Endodermal cell (in vitro differentiated cells): Measurements from ENCODE around the gene PELI2. TPM values are rescaled to one million over a fixed set of nuclear protein-coding genes. Genes with fewer than 3 reads are reported as not detected.

Source experiments
- DNase-seq: peaks from one replicate; pipeline ENCODE4 v3.0.0-alpha.2; 2017
- H3K27ac ChIP-seq: 2 replicates; pipeline ENCODE4 v1.5.1; 2013; ENCODE audit warnings: mild to moderate bottlenecking, low read depth, low read length, moderate library complexity
- H3K27me3 ChIP-seq: 2 replicates; pipeline ENCODE4 v1.6.1; 2013; ENCODE audit warnings: mild to moderate bottlenecking, low read length, moderate library complexity; ENCODE audit not compliant: insufficient read depth, control insufficient read depth, poor library complexity, severe bottlenecking
- H3K36me3 ChIP-seq: 2 replicates; pipeline ENCODE4 v1.7.0; 2013; ENCODE audit warnings: mild to moderate bottlenecking, low read length, moderate library complexity; ENCODE audit not compliant: control insufficient read depth, insufficient read depth
- H3K4me1 ChIP-seq: one replicate; pipeline ENCODE4 v1.7.0; 2013; ENCODE audit warnings: low read length; ENCODE audit not compliant: control insufficient read depth, insufficient read depth
- H3K4me3 ChIP-seq: 2 replicates; pipeline ENCODE4 v1.5.1; 2013; ENCODE audit warnings: mild to moderate bottlenecking, low read length, moderate library complexity
- H3K9ac ChIP-seq: 2 replicates; pipeline ENCODE4 v1.6.1; 2013; ENCODE audit warnings: mild to moderate bottlenecking, low read length, moderate library complexity; ENCODE audit not compliant: poor library complexity, severe bottlenecking; ENCODE audit errors: extremely low read depth
- H3K9me3 ChIP-seq: 2 replicates; pipeline ENCODE4 v1.6.1; 2013; ENCODE audit warnings: mild to moderate bottlenecking, low read length, moderate library complexity; ENCODE audit not compliant: control insufficient read depth
- H3K27ac Mint-ChIP-seq: 2 replicates; pipeline ENCODE4 v1.8.0; 2020; ENCODE audit warnings: mixed read lengths
- H3K27me3 Mint-ChIP-seq: 2 replicates; pipeline ENCODE4 v1.8.0; 2021; ENCODE audit warnings: mild to moderate bottlenecking, mixed read lengths; ENCODE audit not compliant: insufficient read depth
- H3K36me3 Mint-ChIP-seq: 2 replicates; pipeline ENCODE4 v1.8.0; 2020; ENCODE audit warnings: low read depth, mixed read lengths
- H3K4me1 Mint-ChIP-seq: 2 replicates; pipeline ENCODE4 v1.8.0; 2020; ENCODE audit warnings: mixed read lengths
- H3K4me3 Mint-ChIP-seq: 2 replicates; pipeline ENCODE4 v1.8.0; 2020; ENCODE audit warnings: mild to moderate bottlenecking, moderate library complexity, mixed read lengths
- H3K9me3 Mint-ChIP-seq: 2 replicates; pipeline ENCODE4 v1.8.0; 2020; ENCODE audit warnings: mild to moderate bottlenecking, mixed read lengths
- WGBS, 2 experiments: methylation state at CpG; one replicate each; pipeline versions ENCODE4 v1.1.5 to v1.1.7; 2013; ENCODE audit warnings: missing lambda C conversion rate in 2 of 2, mixed read lengths in 1 of 2; ENCODE audit not compliant: insufficient coverage in 1 of 2, insufficient read length in 1 of 2; 5-methylcytosine and 5-hydroxymethylcytosine counted together
- total RNA-seq, 2 donors: library from RNA; stranded (reverse); fragmentation: NEBNext Ultra II Directional in 1 of 2; extraction: Animal tissue kit (Norgen Biotek cat#: 25700) in 1 of 2; gene quantifications; 2 replicates in 1 of 2; 3 replicates in 1 of 2; pipeline ENCODE4 v1.2.1, GENCODE V29; 2021
- TF ChIP-seq, protein P1 (sequence below): fragments of 200-600 bp; sonication (generic); conservative IDR thresholded peaks from 2 replicates; pipeline ENCODE4 v1.5.0; 2021; ENCODE audit warnings: antibody characterized with exemption, mild to moderate bottlenecking

PELI2 gene
- total RNA-seq, 2 donors from 2014 or later = 5.9 to 8.1 TPM

DNA sequence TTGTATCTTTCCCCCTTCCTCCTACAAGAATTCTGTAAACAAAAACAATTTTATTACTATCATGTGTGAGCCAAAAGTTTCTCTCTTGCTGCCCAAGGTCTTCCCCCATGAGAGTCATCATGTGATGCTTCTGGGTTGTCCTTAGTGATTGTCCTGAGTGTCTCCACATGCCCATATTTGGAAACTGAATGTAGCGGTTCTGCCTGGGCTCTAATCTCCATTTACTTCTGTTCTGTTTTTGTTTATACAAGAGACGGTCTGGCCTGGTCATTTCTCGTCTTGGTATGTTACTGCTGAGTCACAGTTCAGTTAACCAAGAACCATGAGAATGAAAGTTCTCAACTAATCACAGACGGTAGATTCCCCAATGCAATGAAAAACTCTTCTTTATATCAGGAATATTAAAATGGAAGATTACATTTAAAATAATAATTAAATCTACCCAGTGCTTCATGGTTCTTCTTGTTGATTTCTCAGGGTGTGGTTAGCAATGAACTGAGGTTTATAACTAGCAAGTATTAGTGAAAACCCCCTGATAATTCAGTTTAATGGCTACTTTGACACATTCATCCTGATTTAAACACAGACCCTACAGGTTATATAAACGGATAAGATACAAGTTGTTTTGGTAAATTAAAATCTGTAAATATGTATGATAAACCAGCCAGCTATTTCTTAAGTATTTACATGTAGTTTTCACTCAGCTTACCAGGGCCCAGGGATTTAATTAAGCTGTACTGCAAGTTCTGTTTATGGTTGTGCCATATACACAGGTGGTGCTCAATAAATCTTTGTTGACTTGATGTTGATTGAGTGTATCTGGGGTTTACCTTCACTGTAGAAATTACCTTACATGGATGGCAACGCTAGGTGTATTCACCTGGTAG is 81.1 kb downstream of the PELI2 start:
- WGBS, 2 experiments = 90% methylated on average over 4 to 5 of the region's 6 CpGs
- H3K4me1 ChIP-seq = no peaks in the 10 kb centered on the region
- no peak for DNase-seq
- no peaks in the 10 kb centered on the region for H3K36me3 Mint-ChIP-seq
- no peak overlapping the region for H3K4me3 ChIP-seq
- H3K4me3 Mint-ChIP-seq = no peak overlapping the region
- H3K27ac ChIP-seq = no peak overlapping the region
- peaks cover 6% of the 10 kb centered on the region for H3K9me3 ChIP-seq
- H3K9ac ChIP-seq = no peak overlapping the region
- no peak overlapping the region for H3K27ac Mint-ChIP-seq
- TF ChIP-seq, protein P1, sequence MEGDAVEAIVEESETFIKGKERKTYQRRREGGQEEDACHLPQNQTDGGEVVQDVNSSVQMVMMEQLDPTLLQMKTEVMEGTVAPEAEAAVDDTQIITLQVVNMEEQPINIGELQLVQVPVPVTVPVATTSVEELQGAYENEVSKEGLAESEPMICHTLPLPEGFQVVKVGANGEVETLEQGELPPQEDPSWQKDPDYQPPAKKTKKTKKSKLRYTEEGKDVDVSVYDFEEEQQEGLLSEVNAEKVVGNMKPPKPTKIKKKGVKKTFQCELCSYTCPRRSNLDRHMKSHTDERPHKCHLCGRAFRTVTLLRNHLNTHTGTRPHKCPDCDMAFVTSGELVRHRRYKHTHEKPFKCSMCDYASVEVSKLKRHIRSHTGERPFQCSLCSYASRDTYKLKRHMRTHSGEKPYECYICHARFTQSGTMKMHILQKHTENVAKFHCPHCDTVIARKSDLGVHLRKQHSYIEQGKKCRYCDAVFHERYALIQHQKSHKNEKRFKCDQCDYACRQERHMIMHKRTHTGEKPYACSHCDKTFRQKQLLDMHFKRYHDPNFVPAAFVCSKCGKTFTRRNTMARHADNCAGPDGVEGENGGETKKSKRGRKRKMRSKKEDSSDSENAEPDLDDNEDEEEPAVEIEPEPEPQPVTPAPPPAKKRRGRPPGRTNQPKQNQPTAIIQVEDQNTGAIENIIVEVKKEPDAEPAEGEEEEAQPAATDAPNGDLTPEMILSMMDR = no peak
- H3K4me1 Mint-ChIP-seq = no peaks in the 10 kb centered on the region
- no peaks in the 10 kb centered on the region for H3K9me3 Mint-ChIP-seq
- no peaks in the 10 kb centered on the region for H3K27me3 ChIP-seq
- H3K36me3 ChIP-seq = no peaks in the 10 kb centered on the region
- H3K27me3 Mint-ChIP-seq = no peaks in the 10 kb centered on the region

DNA sequence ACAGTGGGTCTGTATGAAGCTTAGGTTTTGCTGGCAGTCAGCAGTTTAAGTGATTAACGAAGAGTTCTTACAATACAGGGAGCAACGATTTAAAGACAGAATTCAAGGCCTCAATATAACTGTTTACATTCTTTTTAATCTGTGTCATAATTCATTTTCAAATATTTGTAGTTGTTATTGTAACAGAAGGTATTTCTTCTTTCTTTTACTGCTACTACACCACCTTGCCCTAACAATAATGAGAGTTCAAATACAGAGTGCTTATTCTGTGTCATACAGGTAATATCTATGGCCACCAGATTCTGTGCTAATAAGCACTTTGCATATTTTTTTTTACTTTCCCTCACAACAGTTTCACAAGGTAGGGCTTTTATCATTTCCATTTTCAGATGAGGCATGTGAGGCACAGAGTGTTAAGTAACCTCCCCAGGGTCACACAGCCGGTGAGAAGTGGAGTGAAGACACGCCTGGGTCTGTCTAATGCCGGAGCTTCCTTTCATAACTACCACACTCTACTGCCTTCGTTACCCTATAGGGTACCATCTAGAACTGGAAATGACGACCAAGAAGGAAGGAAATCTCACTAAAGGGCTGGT is 81.9 kb downstream of the PELI2 start:
- WGBS, 2 experiments = 91% methylated on average over 7 of the region's 7 CpGs; no CpG with 5 or more reads in 1 of the 2 experiments
- TF ChIP-seq, protein P1 = no peak
- Mint-ChIP-seq H3K4me1 (no peaks in the 10 kb centered on the region), H3K27ac (no peak overlapping the region), H3K27me3 (no peaks in the 10 kb centered on the region), H3K9me3 (no peaks in the 10 kb centered on the region), H3K4me3 (no peak overlapping the region), H3K36me3 (no peaks in the 10 kb centered on the region)
- no peaks in the 10 kb centered on the region for H3K27me3 ChIP-seq
- peaks cover 6% of the 10 kb centered on the region for H3K9me3 ChIP-seq
- H3K27ac ChIP-seq = no peak overlapping the region
- H3K36me3 ChIP-seq = no peaks in the 10 kb centered on the region
- H3K4me1 ChIP-seq = no peaks in the 10 kb centered on the region
- no peak overlapping the region for H3K4me3 ChIP-seq
- DNase-seq = no peak
- no peak overlapping the region for H3K9ac ChIP-seq

DNA sequence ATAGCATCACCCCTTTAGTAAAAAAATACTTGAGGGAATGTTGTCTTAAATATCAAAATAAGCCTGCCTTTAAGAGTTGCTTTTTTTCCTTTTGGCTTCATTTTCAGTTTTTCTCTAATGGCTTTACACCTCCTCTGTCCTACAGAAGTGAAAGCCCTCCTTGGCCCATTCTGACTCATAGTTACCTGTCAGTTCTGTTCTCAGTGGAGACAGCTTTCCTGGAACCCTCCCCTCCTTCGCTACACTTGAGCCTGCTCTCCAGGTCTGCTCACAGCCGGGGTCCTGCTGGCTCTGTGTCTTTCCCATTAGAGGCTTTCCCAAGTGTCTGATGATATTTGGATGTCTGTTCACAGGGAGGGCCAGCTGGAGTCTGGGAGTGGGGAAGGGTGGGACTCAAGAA is 84.0 kb downstream of the PELI2 start:
- Mint-ChIP-seq H3K27me3 (no peaks in the 10 kb centered on the region), H3K4me3 (no peak overlapping the region), H3K27ac (no peak overlapping the region), H3K36me3 (no peaks in the 10 kb centered on the region), H3K9me3 (no peaks in the 10 kb centered on the region), H3K4me1 (no peaks in the 10 kb centered on the region)
- Histone ChIP-seq H3K4me3 (no peak overlapping the region), H3K27ac (no peak overlapping the region), H3K9ac (no peak overlapping the region), H3K9me3 (peaks cover 6% of the 10 kb centered on the region), H3K4me1 (no peaks in the 10 kb centered on the region), H3K36me3 (no peaks in the 10 kb centered on the region), H3K27me3 (no peaks in the 10 kb centered on the region)
- no peak for DNase-seq
- 80 to 84% methylated on average over 1 to 2 of the region's 2 CpGs for WGBS, 2 experiments
- TF ChIP-seq, protein P1 = no peak
